GM23338 (cell line): ENCODE data around the gene ZEB1. TPM values are rescaled to one million over a fixed set of nuclear protein-coding genes. Genes with fewer than 3 reads are reported as not detected.

Source experiments
- ATAC-seq: fragments of 200-7000 bp; cut with Tn5 transposase; 3 replicates; pipeline ENCODE4 v1.9.1; 2020
- DNase-seq: peaks from one replicate; pipeline ENCODE4 v3.0.0-alpha.2; 2015; ENCODE audit warnings: low spot score
- H2AFZ ChIP-seq: fragments of 200-600 bp; sonication (generic); 2 replicates; pipeline ENCODE4 v1.8.0; 2016; ENCODE audit warnings: antibody characterized with exemption, mild to moderate bottlenecking, moderate library complexity
- H3F3A ChIP-seq: fragments of 200-600 bp; sonication (generic); replicated peaks from 2 replicates; pipeline ENCODE4 v1.8.0; 2017; ENCODE audit warnings: antibody characterized with exemption, mixed run types, low read depth
- H3K27ac ChIP-seq: fragments of 200-600 bp; sonication (generic); 2 replicates; pipeline ENCODE4 v1.6.1; 2016; ENCODE audit warnings: low read depth
- H3K27me3 ChIP-seq: fragments of 200-600 bp; sonication (generic); 2 replicates; pipeline ENCODE4 v1.8.0; 2016; ENCODE audit warnings: mild to moderate bottlenecking, mixed run types, moderate library complexity; ENCODE audit not compliant: insufficient read depth
- H3K36me3 ChIP-seq: fragments of 200-600 bp; sonication (generic); 2 replicates; pipeline ENCODE4 v1.8.0; 2016; ENCODE audit warnings: mild to moderate bottlenecking; ENCODE audit not compliant: insufficient read depth
- H3K4me1 ChIP-seq: fragments of 200-600 bp; sonication (generic); 2 replicates; pipeline ENCODE4 v1.8.0; 2016; ENCODE audit warnings: mild to moderate bottlenecking, moderate library complexity; ENCODE audit not compliant: insufficient read depth
- H3K4me2 ChIP-seq: fragments of 200-600 bp; sonication (generic); 2 replicates; pipeline ENCODE4 v1.7.1; 2017; ENCODE audit warnings: mixed run types
- H3K4me3 ChIP-seq: fragments of 200-600 bp; sonication (generic); 2 replicates; pipeline ENCODE4 v1.6.1; 2016; ENCODE audit warnings: mixed run types
- H3K79me2 ChIP-seq: fragments of 200-600 bp; sonication (generic); replicated peaks from 2 replicates; pipeline ENCODE4 v1.8.0; 2017; ENCODE audit warnings: mild to moderate bottlenecking; ENCODE audit not compliant: insufficient read depth
- H3K9me2 ChIP-seq: fragments of 200-600 bp; sonication (generic); 2 replicates; pipeline ENCODE4 v1.8.0; 2017; ENCODE audit not compliant: insufficient read depth
- H4K20me1 ChIP-seq: fragments of 200-600 bp; sonication (generic); replicated peaks from 2 replicates; pipeline ENCODE4 v1.8.0; 2017; ENCODE audit warnings: mild to moderate bottlenecking; ENCODE audit not compliant: insufficient read depth
- H3K27ac Mint-ChIP-seq: 2 replicates; pipeline ENCODE4 v1.8.0; 2020; ENCODE audit warnings: inconsistent platforms, mild to moderate bottlenecking, moderate library complexity, mixed read lengths
- H3K27me3 Mint-ChIP-seq: 3 replicates; pipeline ENCODE4 v1.8.0; 2022; ENCODE audit warnings: low read depth, mild to moderate bottlenecking, moderate library complexity, mixed read lengths, inconsistent platforms; ENCODE audit not compliant: insufficient read depth, poor library complexity
- H3K36me3 Mint-ChIP-seq: 3 replicates; pipeline ENCODE4 v1.8.0; 2021; ENCODE audit warnings: low read depth, mild to moderate bottlenecking, inconsistent platforms, moderate library complexity, mixed read lengths
- H3K4me1 Mint-ChIP-seq: 3 replicates; pipeline ENCODE4 v1.8.0; 2020; ENCODE audit warnings: mild to moderate bottlenecking, inconsistent platforms, mixed read lengths
- H3K4me3 Mint-ChIP-seq: 3 replicates; pipeline ENCODE4 v1.8.0; 2021; ENCODE audit warnings: moderate library complexity, mild to moderate bottlenecking, inconsistent platforms, mixed read lengths
- H3K9me3 Mint-ChIP-seq: 3 replicates; pipeline ENCODE4 v1.8.0; 2020; ENCODE audit warnings: moderate library complexity, mild to moderate bottlenecking, inconsistent platforms, mixed read lengths
- EZH2 ChIP-seq: fragments of 200-600 bp; sonication (generic); IDR thresholded peaks from one replicate; pipeline ENCODE4 v1.8.0; 2017; ENCODE audit warnings: antibody characterized with exemption, mild to moderate bottlenecking, low read depth; ENCODE audit not compliant: unreplicated experiment
- EZH2phosphoT487 ChIP-seq: fragments of 200-600 bp; sonication (generic); IDR thresholded peaks from one replicate; pipeline ENCODE4 v1.8.1; 2018; ENCODE audit warnings: antibody characterized with exemption; ENCODE audit not compliant: unreplicated experiment
- JUNB ChIP-seq: IDR thresholded peaks from one replicate; pipeline ENCODE4 v1.6.1; 2016; ENCODE audit warnings: antibody characterized with exemption; ENCODE audit not compliant: unreplicated experiment
- NANOG ChIP-seq: IDR thresholded peaks from 2 replicates; pipeline ENCODE4 v1.6.1; 2016; ENCODE audit warnings: antibody characterized with exemption, borderline replicate concordance
- POLR2AphosphoS5 ChIP-seq: IDR thresholded peaks from 2 replicates; pipeline ENCODE4 v1.6.1; 2016; ENCODE audit warnings: antibody characterized with exemption, low read depth
- ZNF114 ChIP-seq: fragments of 250-450 bp; sonication (Bioruptor Pico); IDR thresholded peaks from 2 replicates; pipeline ENCODE4 v1.5.0; 2020; ENCODE audit warnings: mild to moderate bottlenecking, moderate library complexity
- ZNF331 ChIP-seq: fragments of 250-450 bp; sonication (Bioruptor Pico); IDR thresholded peaks from 2 replicates; pipeline ENCODE4 v1.5.0; 2020; ENCODE audit warnings: low read depth, mild to moderate bottlenecking, moderate library complexity
- polyA plus RNA-seq: library from polyadenylated mRNA; unstranded; fragments of >200 nt; fragmentation: Nextera tagmentation; extraction: Ambion mirVana; gene quantifications from 2 replicates; pipeline ENCODE4 v1.2.1, GENCODE V29; 2016
- total RNA-seq: library from RNA; depleted of rRNA; stranded (reverse); fragments of >200 nt; shearing (Covaris generic); gene quantifications from 2 replicates; pipeline ENCODE4 v1.2.3, GENCODE V29; 2014
- TF ChIP-seq, protein P1 (sequence below), 2 experiments: fragments of 200-600 bp in 1 of 2; sonication (generic) in 1 of 2; conservative IDR thresholded peaks; 2 replicates each; pipeline versions ENCODE4 v1.5.1 to v1.6.1; 2016 to 2017; ENCODE audit warnings: antibody characterized with exemption in 2 of 2, low read depth in 2 of 2, mild to moderate bottlenecking in 2 of 2, moderate library complexity in 1 of 2
- TF ChIP-seq, protein P2 (sequence below): fragments of 250-450 bp; sonication (Bioruptor Pico); IDR thresholded peaks from 2 replicates; pipeline ENCODE4 v1.5.0; 2020; ENCODE audit warnings: mild to moderate bottlenecking, moderate library complexity
- TF ChIP-seq, protein P3 (sequence below): IDR thresholded peaks from 2 replicates; pipeline ENCODE4 v1.6.1; 2016; ENCODE audit warnings: antibody characterized with exemption

The ZEB1 gene
- total and polyA plus RNA-seq, 2 experiments from 2014 or later, result 0.16 to 0.45 TPM

DNA sequence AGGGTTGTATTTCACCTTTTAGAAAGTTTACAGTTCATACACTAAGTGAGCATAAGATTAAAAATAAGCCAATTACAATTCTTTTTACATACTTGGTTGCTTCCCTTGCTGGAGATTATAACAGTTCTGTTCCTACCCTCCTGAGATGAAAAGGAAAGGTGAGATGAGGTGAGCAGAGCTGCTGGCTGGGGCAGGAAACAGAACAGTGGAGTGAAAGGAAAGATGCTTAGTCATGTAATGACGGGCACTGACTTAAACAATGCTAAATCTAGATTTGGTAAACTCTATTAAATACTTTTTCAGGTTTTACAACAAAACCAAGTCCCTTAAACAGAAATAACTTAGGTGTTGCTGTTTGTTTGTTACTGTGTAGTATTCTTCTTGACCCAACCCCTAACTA lies 19.9 kb upstream of the ZEB1 start (continued):
- TF ChIP-seq, protein P1, sequence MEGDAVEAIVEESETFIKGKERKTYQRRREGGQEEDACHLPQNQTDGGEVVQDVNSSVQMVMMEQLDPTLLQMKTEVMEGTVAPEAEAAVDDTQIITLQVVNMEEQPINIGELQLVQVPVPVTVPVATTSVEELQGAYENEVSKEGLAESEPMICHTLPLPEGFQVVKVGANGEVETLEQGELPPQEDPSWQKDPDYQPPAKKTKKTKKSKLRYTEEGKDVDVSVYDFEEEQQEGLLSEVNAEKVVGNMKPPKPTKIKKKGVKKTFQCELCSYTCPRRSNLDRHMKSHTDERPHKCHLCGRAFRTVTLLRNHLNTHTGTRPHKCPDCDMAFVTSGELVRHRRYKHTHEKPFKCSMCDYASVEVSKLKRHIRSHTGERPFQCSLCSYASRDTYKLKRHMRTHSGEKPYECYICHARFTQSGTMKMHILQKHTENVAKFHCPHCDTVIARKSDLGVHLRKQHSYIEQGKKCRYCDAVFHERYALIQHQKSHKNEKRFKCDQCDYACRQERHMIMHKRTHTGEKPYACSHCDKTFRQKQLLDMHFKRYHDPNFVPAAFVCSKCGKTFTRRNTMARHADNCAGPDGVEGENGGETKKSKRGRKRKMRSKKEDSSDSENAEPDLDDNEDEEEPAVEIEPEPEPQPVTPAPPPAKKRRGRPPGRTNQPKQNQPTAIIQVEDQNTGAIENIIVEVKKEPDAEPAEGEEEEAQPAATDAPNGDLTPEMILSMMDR (conservative IDR thresholded peaks at IDR 0.05; ENCODE audit: low read depth in 2 of 2), result no peak
- TF ChIP-seq NANOG, result no peak
- TF ChIP-seq EZH2phosphoT487, result no peak

DNA sequence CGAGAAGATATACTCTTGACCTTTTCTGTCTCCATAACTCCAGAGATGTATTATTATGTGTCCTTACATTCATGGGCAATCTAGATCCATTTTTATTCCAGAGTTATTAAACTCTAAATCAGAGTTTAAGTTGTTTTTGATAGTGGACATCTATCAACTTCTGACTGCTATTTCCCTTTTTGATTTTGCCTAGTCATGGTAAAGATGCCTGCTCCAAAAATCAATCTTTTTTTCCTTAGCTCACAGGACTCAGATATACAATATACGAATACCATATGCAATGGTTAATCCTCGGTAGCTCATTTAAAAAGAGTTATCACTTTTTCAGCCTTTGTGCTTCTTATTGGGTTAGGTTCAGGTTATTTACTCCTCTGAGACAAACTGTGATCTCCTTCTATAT lies 15.8 kb upstream of the ZEB1 start:
- H3K27ac ChIP-seq, result no peak overlapping the region
- H3K27ac Mint-ChIP-seq, result no peak overlapping the region
- H3K9me2 ChIP-seq, result no peaks in the 10 kb centered on the region
- TF ChIP-seq NANOG (no peak), EZH2 (no peak), EZH2phosphoT487 (no peak), JUNB (no peak), ZNF331 (CRISPR knock-in tag) (no peak), POLR2AphosphoS5 (no peak), ZNF114 (CRISPR knock-in tag) (no peak)
- TF ChIP-seq, protein P2, sequence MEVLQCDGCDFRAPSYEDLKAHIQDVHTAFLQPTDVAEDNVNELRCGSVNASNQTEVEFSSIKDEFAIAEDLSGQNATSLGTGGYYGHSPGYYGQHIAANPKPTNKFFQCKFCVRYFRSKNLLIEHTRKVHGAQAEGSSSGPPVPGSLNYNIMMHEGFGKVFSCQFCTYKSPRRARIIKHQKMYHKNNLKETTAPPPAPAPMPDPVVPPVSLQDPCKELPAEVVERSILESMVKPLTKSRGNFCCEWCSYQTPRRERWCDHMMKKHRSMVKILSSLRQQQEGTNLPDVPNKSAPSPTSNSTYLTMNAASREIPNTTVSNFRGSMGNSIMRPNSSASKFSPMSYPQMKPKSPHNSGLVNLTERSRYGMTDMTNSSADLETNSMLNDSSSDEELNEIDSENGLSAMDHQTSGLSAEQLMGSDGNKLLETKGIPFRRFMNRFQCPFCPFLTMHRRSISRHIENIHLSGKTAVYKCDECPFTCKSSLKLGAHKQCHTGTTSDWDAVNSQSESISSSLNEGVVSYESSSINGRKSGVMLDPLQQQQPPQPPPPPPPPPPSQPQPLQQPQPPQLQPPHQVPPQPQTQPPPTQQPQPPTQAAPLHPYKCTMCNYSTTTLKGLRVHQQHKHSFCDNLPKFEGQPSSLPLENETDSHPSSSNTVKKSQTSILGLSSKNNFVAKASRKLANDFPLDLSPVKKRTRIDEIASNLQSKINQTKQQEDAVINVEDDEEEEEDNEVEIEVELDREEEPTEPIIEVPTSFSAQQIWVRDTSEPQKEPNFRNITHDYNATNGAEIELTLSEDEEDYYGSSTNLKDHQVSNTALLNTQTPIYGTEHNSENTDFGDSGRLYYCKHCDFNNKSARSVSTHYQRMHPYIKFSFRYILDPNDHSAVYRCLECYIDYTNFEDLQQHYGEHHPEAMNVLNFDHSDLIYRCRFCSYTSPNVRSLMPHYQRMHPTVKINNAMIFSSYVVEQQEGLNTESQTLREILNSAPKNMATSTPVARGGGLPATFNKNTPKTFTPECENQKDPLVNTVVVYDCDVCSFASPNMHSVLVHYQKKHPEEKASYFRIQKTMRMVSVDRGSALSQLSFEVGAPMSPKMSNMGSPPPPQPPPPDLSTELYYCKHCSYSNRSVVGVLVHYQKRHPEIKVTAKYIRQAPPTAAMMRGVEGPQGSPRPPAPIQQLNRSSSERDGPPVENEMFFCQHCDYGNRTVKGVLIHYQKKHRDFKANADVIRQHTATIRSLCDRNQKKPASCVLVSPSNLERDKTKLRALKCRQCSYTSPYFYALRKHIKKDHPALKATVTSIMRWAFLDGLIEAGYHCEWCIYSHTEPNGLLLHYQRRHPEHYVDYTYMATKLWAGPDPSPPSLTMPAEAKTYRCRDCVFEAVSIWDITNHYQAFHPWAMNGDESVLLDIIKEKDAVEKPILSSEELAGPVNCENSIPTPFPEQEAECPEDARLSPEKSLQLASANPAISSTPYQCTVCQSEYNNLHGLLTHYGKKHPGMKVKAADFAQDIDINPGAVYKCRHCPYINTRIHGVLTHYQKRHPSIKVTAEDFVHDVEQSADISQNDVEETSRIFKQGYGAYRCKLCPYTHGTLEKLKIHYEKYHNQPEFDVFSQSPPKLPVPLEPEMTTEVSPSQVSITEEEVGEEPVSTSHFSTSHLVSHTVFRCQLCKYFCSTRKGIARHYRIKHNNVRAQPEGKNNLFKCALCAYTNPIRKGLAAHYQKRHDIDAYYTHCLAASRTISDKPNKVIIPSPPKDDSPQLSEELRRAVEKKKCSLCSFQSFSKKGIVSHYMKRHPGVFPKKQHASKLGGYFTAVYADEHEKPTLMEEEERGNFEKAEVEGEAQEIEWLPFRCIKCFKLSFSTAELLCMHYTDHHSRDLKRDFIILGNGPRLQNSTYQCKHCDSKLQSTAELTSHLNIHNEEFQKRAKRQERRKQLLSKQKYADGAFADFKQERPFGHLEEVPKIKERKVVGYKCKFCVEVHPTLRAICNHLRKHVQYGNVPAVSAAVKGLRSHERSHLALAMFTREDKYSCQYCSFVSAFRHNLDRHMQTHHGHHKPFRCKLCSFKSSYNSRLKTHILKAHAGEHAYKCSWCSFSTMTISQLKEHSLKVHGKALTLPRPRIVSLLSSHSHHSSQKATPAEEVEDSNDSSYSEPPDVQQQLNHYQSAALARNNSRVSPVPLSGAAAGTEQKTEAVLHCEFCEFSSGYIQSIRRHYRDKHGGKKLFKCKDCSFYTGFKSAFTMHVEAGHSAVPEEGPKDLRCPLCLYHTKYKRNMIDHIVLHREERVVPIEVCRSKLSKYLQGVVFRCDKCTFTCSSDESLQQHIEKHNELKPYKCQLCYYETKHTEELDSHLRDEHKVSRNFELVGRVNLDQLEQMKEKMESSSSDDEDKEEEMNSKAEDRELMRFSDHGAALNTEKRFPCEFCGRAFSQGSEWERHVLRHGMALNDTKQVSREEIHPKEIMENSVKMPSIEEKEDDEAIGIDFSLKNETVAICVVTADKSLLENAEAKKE (CRISPR knock-in tag), result no peak
- TF ChIP-seq, protein P3, sequence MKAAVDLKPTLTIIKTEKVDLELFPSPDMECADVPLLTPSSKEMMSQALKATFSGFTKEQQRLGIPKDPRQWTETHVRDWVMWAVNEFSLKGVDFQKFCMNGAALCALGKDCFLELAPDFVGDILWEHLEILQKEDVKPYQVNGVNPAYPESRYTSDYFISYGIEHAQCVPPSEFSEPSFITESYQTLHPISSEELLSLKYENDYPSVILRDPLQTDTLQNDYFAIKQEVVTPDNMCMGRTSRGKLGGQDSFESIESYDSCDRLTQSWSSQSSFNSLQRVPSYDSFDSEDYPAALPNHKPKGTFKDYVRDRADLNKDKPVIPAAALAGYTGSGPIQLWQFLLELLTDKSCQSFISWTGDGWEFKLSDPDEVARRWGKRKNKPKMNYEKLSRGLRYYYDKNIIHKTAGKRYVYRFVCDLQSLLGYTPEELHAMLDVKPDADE, result no peak
- H3K9me3 Mint-ChIP-seq, result no peaks in the 10 kb centered on the region
- no peaks in the 10 kb centered on the region for H3F3A ChIP-seq
- H3K4me3 ChIP-seq, result no peak overlapping the region
- no peak overlapping the region for H3K4me2 ChIP-seq
- H3K27me3 ChIP-seq, result no peaks in the 10 kb centered on the region
- no peak overlapping the region for H3K4me3 Mint-ChIP-seq
- H2AFZ ChIP-seq, result no peak overlapping the region
- H3K79me2 ChIP-seq, result no peaks in the 10 kb centered on the region
- H3K4me1 ChIP-seq, result no peaks in the 10 kb centered on the region
- DNase-seq (no peak), ATAC-seq (no peak)
- no peaks in the 10 kb centered on the region for H4K20me1 ChIP-seq
- no peaks in the 10 kb centered on the region for H3K36me3 Mint-ChIP-seq
- no peaks in the 10 kb centered on the region for H3K36me3 ChIP-seq
- H3K4me1 Mint-ChIP-seq, result peaks cover 3% of the 10 kb centered on the region; the same call in 2 of the 3 replicates
- no peaks in the 10 kb centered on the region for H3K27me3 Mint-ChIP-seq
